GM19193 (cell line): ENCODE measurements around the gene RAP2A.

Experiments used
- POLR2A ChIP-seq: IDR thresholded peaks from 4 replicates; pipeline ENCODE4 v1.6.1; 2011; ENCODE audit not compliant: insufficient read depth, insufficient read length; ENCODE audit errors: extremely low read depth

The RAP2A gene

DNA sequence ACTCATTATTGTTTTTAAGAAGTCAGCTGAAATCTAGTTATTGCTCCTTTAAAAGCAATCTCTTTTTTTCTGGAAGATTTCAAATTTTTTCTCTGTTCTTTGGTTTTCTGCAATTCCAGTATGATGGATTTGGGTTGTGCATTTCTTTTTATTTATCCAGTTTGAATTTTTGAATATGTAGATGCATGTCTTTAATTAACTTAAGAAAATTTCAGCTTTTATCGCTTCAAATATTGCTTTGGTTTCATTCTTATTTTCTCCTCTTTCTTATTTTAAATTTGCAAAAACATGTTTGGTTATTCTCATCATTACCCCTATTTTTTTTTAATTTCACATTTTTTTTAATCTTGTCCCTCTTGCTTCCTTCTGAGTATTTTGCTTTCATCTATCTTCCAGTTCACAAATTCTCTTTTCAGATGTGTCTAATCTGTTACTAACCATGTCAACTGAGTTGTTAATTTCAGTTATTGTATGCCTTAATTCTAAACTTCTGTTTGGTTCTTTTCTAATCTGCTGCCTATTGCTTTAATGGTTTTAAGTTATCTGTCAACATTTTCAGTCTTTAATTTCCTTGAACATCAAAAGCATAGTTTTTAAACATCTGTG, 56.8 kb downstream of the RAP2A start:
- no peak for TF ChIP-seq POLR2A

- no peak for TF ChIP-seq POLR2A
Measured at GRCh38 chr13:97491452-97491851, 57.5 kb downstream of the RAP2A start.

DNA sequence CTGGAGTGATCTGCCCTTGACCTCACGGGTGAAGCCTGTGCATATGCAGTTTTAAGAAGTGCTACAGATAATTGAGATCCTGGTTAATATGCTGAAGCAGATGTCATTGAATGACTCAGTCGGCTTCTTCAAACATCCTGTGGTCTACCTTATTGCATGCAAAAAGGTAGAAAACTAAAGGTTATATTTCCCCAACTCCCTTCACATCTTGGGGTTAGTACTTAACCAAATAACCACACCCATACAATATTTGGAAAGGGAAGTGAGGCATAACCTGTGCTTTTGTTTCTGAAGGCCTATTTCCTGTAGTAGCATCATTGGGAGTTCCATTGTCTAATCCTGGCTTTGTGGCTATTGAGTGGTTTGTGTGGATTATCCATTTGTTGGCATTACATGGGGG, 58.3 kb downstream of the RAP2A start:
- TF ChIP-seq POLR2A: no peak

DNA sequence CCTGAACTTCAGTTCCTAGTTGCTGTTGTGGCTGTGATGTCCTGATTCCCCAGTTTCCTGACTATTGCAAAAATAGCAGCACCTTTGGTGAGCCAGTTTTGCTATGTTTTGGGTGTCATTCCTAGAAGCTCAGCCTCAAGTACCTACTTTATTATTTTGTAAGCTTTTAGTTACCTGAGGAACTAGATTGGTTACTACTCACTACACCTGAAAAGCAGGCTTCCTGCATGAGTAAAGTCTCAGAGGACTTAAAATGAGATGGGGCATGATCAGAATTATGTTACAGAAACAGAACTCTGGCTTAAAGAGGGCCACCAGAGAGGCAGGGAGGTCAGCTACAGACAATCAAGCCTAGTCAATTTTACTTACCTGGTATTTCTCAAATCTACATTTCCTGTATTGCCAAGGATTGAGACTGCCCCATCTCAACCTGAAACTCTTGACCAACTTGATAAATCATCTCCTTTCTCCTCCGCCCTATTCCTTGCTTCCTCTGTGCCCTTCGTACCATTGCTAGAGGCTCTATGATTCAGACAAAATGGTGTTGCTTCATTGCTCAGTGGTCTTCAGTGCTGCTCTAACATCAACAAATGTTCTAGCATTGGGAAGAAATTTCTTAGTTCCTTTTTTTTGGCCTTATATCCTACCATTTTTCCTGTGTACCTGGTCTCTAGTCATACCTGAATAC, 58.9 kb downstream of the RAP2A start:
- no peak for TF ChIP-seq POLR2A

- TF ChIP-seq POLR2A: no peak
Measured at GRCh38 chr13:97493456-97493855, 59.5 kb downstream of the RAP2A start.

GRCh38 chr13:97495678-97496077, 61.7 kb downstream of the RAP2A start:
- TF ChIP-seq POLR2A: no peak

DNA sequence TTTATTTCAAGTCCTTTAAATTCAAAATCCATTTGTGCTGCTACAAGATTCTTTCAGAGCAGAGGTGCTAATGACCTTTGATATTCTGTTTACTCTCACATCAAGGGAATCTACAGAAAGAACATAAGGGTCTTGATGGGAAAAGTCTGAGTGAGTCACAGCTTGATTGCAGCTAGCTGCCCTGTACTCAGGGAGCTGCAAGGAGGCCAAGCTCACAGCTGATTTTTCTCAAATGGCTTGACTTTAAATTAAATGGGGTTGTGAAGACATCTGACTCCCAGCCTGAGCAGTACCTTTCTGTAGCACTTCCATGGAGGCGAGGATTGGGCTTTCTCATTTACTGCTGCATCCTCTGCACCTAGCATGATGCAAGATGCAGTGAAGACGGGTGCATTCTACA, 62.5 kb downstream of the RAP2A start:
- no peak for TF ChIP-seq POLR2A

DNA sequence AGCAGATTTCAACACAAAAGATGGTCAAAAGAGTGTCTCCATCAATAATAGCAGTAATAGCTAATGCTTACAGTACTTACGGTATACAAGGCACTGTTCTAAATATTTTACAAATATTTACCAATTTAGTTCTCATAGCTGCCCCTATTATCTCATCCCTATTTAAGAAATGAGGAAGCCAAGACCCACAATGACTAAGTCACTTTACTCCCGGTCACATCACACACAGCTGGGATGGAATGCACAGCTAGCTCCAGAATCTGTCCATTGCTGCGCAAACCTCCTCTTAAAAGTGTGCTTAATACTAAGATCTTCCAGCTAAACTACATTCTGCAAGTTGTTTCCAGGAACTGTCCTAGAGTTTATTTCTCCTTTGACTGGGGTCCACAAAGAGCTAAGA, 63.4 kb downstream of the RAP2A start:
- TF ChIP-seq POLR2A: no peak

GRCh38 chr13:97498419-97498818, 64.5 kb downstream of the RAP2A start:
- no peak for TF ChIP-seq POLR2A

- no peak for TF ChIP-seq POLR2A
Measured at GRCh38 chr13:97499181-97499580, 65.2 kb downstream of the RAP2A start.

DNA sequence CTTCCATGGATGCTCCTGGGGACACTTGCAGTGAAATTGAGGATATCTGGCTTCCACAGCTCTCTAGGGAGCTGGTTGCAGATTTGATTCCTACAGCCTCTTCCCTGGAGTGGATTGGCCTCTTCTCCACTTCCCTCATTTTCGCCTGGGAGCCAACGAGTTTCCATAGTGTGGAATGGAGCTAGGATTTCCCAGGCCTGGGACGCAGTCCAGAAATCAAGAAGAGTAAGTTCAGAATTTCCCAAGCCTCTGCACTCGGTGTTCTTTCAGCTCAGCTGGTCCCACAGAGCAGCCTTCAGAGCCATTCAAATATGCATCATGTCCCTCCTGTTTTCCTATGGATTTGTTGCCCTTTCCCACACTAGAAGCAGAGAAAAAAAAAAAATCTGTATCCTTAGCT, 68.2 kb downstream of the RAP2A start:
- TF ChIP-seq POLR2A: no peak

GRCh38 chr13:97502706-97503105, 68.7 kb downstream of the RAP2A start:
- no peak for TF ChIP-seq POLR2A

GRCh38 chr13:97505017-97505416, 71.0 kb downstream of the RAP2A start:
- TF ChIP-seq POLR2A: no peak

GRCh38 chr13:97506511-97506910, 72.5 kb downstream of the RAP2A start:
- TF ChIP-seq POLR2A: no peak

- no peak for TF ChIP-seq POLR2A
Measured at GRCh38 chr13:97512732-97513131, 78.8 kb downstream of the RAP2A start.

GRCh38 chr13:97515643-97516042, 81.7 kb downstream of the RAP2A start:
- TF ChIP-seq POLR2A: no peak
